ENCODE data around the gene CCDC85C.

GRCh38 chr14:99540196-99541032 lies 63.6 kb downstream of the CCDC85C start:
- TF ChIP-seq POLR2A (IDR thresholded peaks at IDR 0.05; ENCODE audit: borderline replicate concordance, extremely low read depth, insufficient read depth, insufficient read length) (no peak), TCF7L2 (IDR thresholded peaks at IDR 0.05; ENCODE audit: borderline replicate concordance, extremely low read depth, insufficient read depth, insufficient read length) (no peak), EGR1 (IDR thresholded peaks at IDR 0.05; ENCODE audit: low read depth) (no peak), SRF (IDR thresholded peaks at IDR 0.05; ENCODE audit: low read depth) (no peak), EZH2phosphoT487 (IDR thresholded peaks at IDR 0.05; ENCODE audit: borderline replicate concordance) (no peak), REST (IDR thresholded peaks at IDR 0.05; ENCODE audit: low read depth) (no peak)
- TF ChIP-seq, protein P1, sequence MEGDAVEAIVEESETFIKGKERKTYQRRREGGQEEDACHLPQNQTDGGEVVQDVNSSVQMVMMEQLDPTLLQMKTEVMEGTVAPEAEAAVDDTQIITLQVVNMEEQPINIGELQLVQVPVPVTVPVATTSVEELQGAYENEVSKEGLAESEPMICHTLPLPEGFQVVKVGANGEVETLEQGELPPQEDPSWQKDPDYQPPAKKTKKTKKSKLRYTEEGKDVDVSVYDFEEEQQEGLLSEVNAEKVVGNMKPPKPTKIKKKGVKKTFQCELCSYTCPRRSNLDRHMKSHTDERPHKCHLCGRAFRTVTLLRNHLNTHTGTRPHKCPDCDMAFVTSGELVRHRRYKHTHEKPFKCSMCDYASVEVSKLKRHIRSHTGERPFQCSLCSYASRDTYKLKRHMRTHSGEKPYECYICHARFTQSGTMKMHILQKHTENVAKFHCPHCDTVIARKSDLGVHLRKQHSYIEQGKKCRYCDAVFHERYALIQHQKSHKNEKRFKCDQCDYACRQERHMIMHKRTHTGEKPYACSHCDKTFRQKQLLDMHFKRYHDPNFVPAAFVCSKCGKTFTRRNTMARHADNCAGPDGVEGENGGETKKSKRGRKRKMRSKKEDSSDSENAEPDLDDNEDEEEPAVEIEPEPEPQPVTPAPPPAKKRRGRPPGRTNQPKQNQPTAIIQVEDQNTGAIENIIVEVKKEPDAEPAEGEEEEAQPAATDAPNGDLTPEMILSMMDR (IDR thresholded peaks at IDR 0.05 in 2 of 3, conservative IDR thresholded peaks at IDR 0.05 in 1 of 3; ENCODE audit: borderline replicate concordance in 1 of 3, insufficient read depth in 1 of 3, low read depth in 2 of 3, low read length in 2 of 3): no peak
- TF ChIP-seq, protein P2, sequence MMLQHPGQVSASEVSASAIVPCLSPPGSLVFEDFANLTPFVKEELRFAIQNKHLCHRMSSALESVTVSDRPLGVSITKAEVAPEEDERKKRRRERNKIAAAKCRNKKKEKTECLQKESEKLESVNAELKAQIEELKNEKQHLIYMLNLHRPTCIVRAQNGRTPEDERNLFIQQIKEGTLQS (IDR thresholded peaks at IDR 0.05): no peak

All from HCT116 (cell line).